HG03103 (cell line): ENCODE data around the gene PDE1C.

Experiments
- ATAC-seq: cut with Tn5 transposase; IDR thresholded peaks from one replicate; pipeline ENCODE4 v1.9.1; 2021; ENCODE audit warnings: low read depth; ENCODE audit not compliant: unreplicated experiment

PDE1C gene

GRCh38 chr7:32001948-32002347, 68.3 kb downstream of the PDE1C start:
- ATAC-seq: no peak

GRCh38 chr7:31997423-31997822, 72.8 kb downstream of the PDE1C start:
- no peak for ATAC-seq

GRCh38 chr7:31995134-31995533, 75.1 kb downstream of the PDE1C start:
- ATAC-seq: no peak

- ATAC-seq: no peak
These were observed 78.4 kb downstream of the PDE1C start for GRCh38 chr7:31991846-31992245.

GRCh38 chr7:31991406-31991805, 78.8 kb downstream of the PDE1C start:
- ATAC-seq: no peak

GRCh38 chr7:31986878-31987518, 83.2 kb downstream of the PDE1C start:
- no peak for ATAC-seq

- ATAC-seq: no peak
These were observed 87.2 kb downstream of the PDE1C start for GRCh38 chr7:31982962-31983361.

GRCh38 chr7:31981874-31982390, 88.3 kb downstream of the PDE1C start:
- ATAC-seq: no peak

- no peak for ATAC-seq
These were observed 90.4 kb downstream of the PDE1C start for GRCh38 chr7:31979690-31980330.

GRCh38 chr7:31975546-31975945, 94.7 kb downstream of the PDE1C start:
- no peak for ATAC-seq

- no peak for ATAC-seq
These were observed 95.9 kb downstream of the PDE1C start for GRCh38 chr7:31974351-31974750.

- ATAC-seq: no peak
These were observed 99.0 kb downstream of the PDE1C start for GRCh38 chr7:31971049-31971667.

- ATAC-seq: no peak
These were observed 99.7 kb downstream of the PDE1C start for GRCh38 chr7:31970501-31970900.

- no peak for ATAC-seq
These were observed 106.5 kb downstream of the PDE1C start for GRCh38 chr7:31963569-31964175.

GRCh38 chr7:31962246-31962645, 108.0 kb downstream of the PDE1C start:
- no peak for ATAC-seq

GRCh38 chr7:31958226-31958625, 112.0 kb downstream of the PDE1C start:
- no peak for ATAC-seq

GRCh38 chr7:31957756-31958155, 112.5 kb downstream of the PDE1C start:
- ATAC-seq: no peak

- ATAC-seq: no peak
These were observed 113.0 kb downstream of the PDE1C start for GRCh38 chr7:31957090-31957720.

GRCh38 chr7:31955641-31956040, 114.6 kb downstream of the PDE1C start:
- ATAC-seq: no peak

- no peak for ATAC-seq
These were observed 115.2 kb downstream of the PDE1C start for GRCh38 chr7:31955021-31955420.

- no peak for ATAC-seq
These were observed 115.7 kb downstream of the PDE1C start for GRCh38 chr7:31954500-31954899.
